OCI-M1 (cell line): ENCODE measurements around the gene ARFRP1.
"Not testable (repeated sequence)": the region's sequence is repeated elsewhere in the genome, so short reads cannot be mapped to it uniquely, and the experiment has no call there.

Experiments used
- DNase-seq: peaks from one replicate; lab custom pipeline; 2025; lab: John Stamatoyannopoulos, UW

Gene ARFRP1

DNA sequence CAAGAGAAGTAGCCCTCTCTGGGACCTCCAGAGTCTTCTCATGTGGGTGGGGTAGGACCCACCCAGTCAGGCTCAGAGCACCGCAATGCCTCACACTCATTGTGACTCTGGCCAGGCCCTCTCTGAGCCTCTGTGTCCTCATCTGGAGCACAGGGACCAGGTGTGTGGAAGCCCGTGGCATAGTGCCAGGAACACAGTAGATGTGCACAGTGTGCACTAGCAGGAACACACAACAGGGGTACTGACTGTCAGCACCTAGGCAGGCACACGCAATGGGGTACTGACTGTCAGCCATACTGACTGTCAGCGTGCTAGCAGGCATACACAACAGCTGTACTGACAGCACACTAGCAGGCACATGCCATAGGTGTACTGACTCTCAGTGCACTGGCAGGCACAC is 52.5 kb downstream of the ARFRP1 start:
- DNase-seq: no peak

DNA sequence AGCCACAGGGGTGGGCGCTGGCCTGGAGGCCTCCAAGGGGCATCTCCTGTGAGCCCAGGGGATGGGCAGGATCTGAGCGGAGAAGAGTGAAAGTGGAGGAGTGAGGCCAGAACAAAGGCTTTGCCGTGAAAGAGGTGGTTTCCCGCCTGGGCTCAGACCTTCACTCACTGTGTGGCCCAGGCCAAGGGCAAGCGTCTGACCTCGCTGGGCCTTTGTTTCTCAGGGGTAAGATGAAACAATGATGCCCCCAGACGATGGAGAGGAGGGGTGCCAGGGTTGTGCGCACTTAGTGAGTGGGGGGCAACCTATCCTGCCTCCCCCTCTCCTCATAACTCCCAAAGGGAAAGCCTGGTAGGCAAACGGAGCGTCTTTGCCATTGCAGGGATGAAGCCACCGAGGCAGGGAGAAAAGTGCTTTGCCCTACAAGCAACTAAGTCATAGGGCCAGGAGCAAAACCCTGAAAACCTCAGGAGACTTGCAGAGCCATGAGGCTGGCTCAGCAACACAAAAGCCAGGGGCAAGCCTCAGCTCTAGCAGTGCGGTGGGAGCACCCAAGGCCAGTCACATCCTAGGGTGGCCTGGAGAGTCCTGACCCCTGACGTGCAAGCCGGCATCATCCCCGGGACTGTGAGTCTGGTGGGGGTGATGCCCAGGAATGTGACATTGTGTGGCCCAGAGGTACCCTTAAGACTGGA is 53.7 kb downstream of the ARFRP1 start:
- DNase-seq: no peak

DNA sequence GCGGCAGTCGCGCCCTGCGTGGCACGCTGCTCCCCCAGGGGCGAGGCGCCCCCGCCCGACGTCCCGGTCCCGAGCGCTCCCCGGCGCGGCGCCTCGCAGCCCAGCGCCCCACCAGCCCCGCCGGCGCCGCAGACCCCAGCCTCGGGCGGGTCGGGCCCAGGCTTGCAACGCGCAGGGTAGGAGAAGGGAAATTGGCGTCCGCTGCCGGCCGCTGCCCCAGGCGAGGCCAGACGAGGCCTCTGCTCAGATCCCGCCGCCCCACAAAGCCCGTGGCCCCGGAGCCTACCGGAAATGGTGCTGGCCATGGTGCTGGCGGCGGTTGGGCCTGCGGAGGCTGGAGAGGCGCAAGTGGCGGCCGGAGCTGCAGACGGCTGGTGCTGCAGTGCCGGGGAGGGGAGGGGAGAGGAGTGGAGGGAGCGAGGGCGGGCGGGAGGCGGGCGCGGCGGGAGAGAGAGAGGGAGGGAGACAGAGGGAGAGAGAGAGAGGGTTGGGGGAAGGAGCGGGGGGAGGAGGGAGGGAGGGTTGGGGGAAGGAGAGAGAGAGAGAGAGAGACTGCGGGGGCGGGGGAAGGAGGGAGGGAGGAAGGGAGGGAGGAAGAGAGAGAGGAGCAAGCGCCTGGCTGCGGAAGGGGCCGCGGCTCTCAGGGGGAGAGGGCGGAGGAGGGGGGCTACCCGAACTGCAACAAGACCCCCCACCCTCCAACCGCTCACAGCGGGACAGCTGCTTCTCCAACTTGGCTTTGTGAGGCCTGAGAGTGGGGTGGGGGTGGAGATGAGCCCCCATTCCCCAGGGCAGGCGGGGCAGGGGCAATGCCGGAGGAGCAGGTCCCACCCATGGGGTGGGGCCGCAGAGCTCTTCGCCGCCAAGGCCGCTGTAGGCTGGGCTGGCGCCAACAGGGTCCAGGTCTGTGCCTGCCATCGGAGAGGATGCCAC is 54.5 kb downstream of the ARFRP1 start, which contains the start of gene STMN3:
Gene STMN3, minus strand, starts transcription at position 384 of the 933 bp plus-strand sequence. Its CDS starts 79 bp downstream, at position 305.
- peak; percentile 94 for DNase-seq

DNA sequence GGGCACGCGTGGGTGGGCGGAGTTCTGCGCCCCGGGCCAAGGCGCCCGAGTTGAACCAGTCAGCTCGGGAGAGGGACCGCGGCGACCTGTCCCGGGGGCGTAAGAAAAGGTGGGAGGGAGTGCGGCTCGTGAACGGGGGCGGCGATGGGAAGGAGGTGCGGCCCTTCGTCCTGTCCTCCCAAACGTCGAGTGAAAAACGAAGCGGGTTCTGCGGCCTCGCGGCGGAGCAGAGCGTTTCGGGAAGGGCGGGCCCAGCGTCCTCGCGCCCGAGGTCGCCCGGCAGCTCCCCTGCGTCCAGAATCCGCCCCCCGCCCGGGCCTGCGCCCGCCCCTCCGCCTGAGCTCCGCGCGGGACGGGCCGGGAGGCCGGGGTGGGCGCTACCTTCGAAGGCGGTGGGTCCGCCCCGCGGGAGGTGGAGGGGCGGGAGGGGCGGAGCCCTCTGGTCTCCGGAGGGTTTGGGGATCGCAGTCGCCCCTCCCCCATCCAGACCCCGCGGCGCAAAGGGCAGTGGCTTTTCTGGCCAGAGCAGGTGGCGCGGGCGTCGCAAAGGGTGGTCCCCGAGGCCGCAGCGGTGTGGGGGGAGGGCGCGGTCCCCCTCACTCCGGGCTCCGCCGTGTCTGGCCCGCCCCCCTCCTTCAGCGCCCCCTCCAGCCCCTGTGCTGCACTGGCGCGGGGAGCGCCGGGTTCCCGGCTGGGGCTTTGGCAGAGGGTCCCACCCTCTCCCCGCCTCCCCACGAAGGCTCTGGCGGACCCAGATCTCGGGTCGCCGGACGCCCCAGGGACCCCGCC is 55.4 kb downstream of the ARFRP1 start:
- DNase-seq: peak; percentile 32

DNA sequence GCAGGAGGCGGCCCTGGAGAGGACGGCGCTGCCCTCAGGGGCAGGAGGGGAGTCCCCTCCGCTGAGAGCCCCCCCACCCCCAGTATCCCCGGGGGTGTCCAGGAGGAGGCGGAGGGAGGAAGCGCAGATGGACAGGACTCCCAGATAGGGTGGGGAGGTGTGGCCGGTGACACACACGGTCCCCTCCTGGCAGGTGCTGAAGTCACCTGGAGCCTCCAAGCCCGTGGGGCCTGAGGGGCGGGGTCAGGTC is 55.9 kb downstream of the ARFRP1 start:
- no peak for DNase-seq

DNA sequence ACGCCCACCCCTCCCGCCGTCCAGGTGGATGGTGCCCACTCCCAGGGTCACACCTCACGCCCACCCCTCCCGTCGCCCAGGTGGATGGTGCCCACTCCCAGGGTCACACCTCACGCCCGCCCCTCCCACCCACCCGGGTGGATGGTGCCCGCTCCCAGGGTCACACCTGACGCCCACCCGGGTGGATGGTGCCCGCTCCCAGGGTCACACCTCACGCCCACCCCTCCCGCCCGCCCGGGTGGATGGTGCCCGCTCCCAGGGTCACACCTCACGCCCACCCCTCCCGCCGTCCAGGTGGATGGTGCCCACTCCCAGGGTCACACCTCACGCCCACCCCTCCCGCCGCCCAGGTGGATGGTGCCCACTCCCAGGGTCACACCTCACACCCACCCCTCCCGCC is 57.3 kb downstream of the ARFRP1 start:
- not testable (repeated sequence) for DNase-seq

DNA sequence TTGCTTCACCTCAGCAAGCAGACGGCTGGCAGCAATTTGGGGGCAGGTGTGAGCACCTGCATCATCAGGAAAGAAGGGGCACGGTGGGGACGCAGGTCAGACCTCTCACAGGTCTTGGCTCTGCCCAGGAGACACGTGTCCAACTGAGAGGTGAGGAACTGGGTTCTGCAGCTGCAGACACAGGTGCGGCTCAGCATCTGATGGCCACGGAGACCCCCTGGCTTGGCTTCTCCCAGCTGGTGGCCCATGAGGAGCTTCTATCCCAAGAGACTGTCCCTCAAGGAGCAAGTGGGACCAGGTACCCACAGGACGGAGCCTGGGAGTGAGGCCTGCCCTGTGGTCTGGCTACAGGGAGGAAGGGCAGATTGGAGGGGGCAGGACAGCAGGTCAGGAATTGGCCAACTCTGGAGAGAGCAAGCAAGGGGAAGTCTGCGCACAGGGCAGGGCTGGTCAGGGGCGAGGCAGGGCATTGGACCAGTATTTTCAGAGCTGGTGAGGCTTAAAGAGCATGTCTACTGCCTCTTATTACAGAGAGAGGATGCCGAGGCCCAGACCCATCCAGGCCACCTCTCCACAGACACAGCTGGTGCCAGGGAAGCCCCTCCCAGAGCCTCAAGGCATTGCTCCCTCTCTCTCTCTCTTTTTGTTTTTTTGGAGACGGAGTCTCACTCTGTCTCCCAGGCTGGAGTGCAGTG is 58.7 kb downstream of the ARFRP1 start:
- no peak for DNase-seq
